Measurements from ENCODE around the gene UBE2M.

The UBE2M gene

GRCh38 chr19:58569943-58570670, 11.7 kb upstream of the UBE2M start:
- Histone ChIP-seq H2AFZ (ENCODE audit: low read length) (no peak overlapping the region), H3K4me3 (ENCODE audit: low read length, poor library complexity, severe bottlenecking) (no peak overlapping the region), H3K4me1 (ENCODE audit: insufficient read depth, low read length, poor library complexity, severe bottlenecking) (peaks cover 30% of the 10 kb centered on the region), H3K9me2 (replicated peaks; ENCODE audit: low read depth, low read length) (no peaks in the 10 kb centered on the region), H3K9me3 (ENCODE audit: insufficient read depth, low read depth, low read length) (no peaks in the 10 kb centered on the region), H3K79me2 (ENCODE audit: insufficient read depth, low read length) (no peaks in the 10 kb centered on the region), H3F3A (ENCODE audit: low read depth) (0 out of 2 replicates have a peak, but pooled peaks cover 7% of the 10 kb centered on the region), H3K9ac (ENCODE audit: low read depth, low read length, poor library complexity, severe bottlenecking) (no peak overlapping the region), H3K27me3 (ENCODE audit: insufficient read depth, low read length, poor library complexity, severe bottlenecking) (no peaks in the 10 kb centered on the region), H4K20me1 (ENCODE audit: insufficient read depth, low read length, poor library complexity, severe bottlenecking) (no peaks in the 10 kb centered on the region), H3K36me3 (ENCODE audit: insufficient read depth, low read length) (no peaks in the 10 kb centered on the region), H3K4me2 (ENCODE audit: low read depth, low read length, poor library complexity, severe bottlenecking) (no peak overlapping the region)
- no peak for TF ChIP-seq EZH2phosphoT487 (IDR thresholded peaks at IDR 0.05; ENCODE audit: borderline replicate concordance)
- TF ChIP-seq CTCF (conservative IDR thresholded peaks at IDR 0.05; ENCODE audit: low read length): no peak

- Histone ChIP-seq H3K36me3 (ENCODE audit: insufficient read depth, low read length) (no peaks in the 10 kb centered on the region), H3K4me1 (ENCODE audit: insufficient read depth, low read length, poor library complexity, severe bottlenecking) (peaks cover 29% of the 10 kb centered on the region), H3F3A (ENCODE audit: low read depth) (0 out of 2 replicates have a peak, but pooled peaks cover 7% of the 10 kb centered on the region), H2AFZ (ENCODE audit: low read length) (no peak overlapping the region), H4K20me1 (ENCODE audit: insufficient read depth, low read length, poor library complexity, severe bottlenecking) (no peaks in the 10 kb centered on the region), H3K9ac (ENCODE audit: low read depth, low read length, poor library complexity, severe bottlenecking) (no peak overlapping the region), H3K9me3 (ENCODE audit: insufficient read depth, low read depth, low read length) (no peaks in the 10 kb centered on the region), H3K4me2 (ENCODE audit: low read depth, low read length, poor library complexity, severe bottlenecking) (no peak overlapping the region), H3K27me3 (ENCODE audit: insufficient read depth, low read length, poor library complexity, severe bottlenecking) (no peaks in the 10 kb centered on the region), H3K9me2 (replicated peaks; ENCODE audit: low read depth, low read length) (no peaks in the 10 kb centered on the region), H3K79me2 (ENCODE audit: insufficient read depth, low read length) (no peaks in the 10 kb centered on the region), H3K4me3 (ENCODE audit: low read length, poor library complexity, severe bottlenecking) (no peak overlapping the region)
- TF ChIP-seq CTCF (conservative IDR thresholded peaks at IDR 0.05; ENCODE audit: low read length) (no peak), EZH2phosphoT487 (IDR thresholded peaks at IDR 0.05; ENCODE audit: borderline replicate concordance) (no peak)
Observed at GRCh38 chr19:58569191-58569942, 11.0 kb upstream of the UBE2M start.

- H3K27me3 ChIP-seq (ENCODE audit: insufficient read depth, low read length, poor library complexity, severe bottlenecking): no peaks in the 10 kb centered on the region
Observed at GRCh38 chr19:58568453-58569130, 10.2 kb upstream of the UBE2M start.

More at GRCh38 chr19:58568453-58569130, 10.2 kb upstream of the UBE2M start:
- TF ChIP-seq EZH2phosphoT487 (IDR thresholded peaks at IDR 0.05; ENCODE audit: borderline replicate concordance): no peak
- Histone ChIP-seq H3K4me3 (ENCODE audit: low read length, poor library complexity, severe bottlenecking) (no peak overlapping the region), H3K36me3 (ENCODE audit: insufficient read depth, low read length) (no peaks in the 10 kb centered on the region), H3K4me2 (ENCODE audit: low read depth, low read length, poor library complexity, severe bottlenecking) (no peak overlapping the region), H2AFZ (ENCODE audit: low read length) (no peak overlapping the region), H4K20me1 (ENCODE audit: insufficient read depth, low read length, poor library complexity, severe bottlenecking) (no peaks in the 10 kb centered on the region), H3K9me3 (ENCODE audit: insufficient read depth, low read depth, low read length) (no peaks in the 10 kb centered on the region), H3K4me1 (ENCODE audit: insufficient read depth, low read length, poor library complexity, severe bottlenecking) (peaks cover 30% of the 10 kb centered on the region), H3K9ac (ENCODE audit: low read depth, low read length, poor library complexity, severe bottlenecking) (no peak overlapping the region), H3F3A (ENCODE audit: low read depth) (0 out of 2 replicates have a peak, but pooled peaks cover 5% of the 10 kb centered on the region), H3K9me2 (replicated peaks; ENCODE audit: low read depth, low read length) (no peaks in the 10 kb centered on the region), H3K79me2 (ENCODE audit: insufficient read depth, low read length) (no peaks in the 10 kb centered on the region)

Measured in Loucy (cell line).